GM21360 (cell line): ENCODE results near the gene FATE1.

ENCODE experiments used
- ATAC-seq: cut with Tn5 transposase; IDR thresholded peaks from one replicate; pipeline ENCODE4 v1.9.1; 2021; ENCODE audit warnings: mild to moderate bottlenecking, moderate library complexity; ENCODE audit not compliant: unreplicated experiment

FATE1 gene

DNA sequence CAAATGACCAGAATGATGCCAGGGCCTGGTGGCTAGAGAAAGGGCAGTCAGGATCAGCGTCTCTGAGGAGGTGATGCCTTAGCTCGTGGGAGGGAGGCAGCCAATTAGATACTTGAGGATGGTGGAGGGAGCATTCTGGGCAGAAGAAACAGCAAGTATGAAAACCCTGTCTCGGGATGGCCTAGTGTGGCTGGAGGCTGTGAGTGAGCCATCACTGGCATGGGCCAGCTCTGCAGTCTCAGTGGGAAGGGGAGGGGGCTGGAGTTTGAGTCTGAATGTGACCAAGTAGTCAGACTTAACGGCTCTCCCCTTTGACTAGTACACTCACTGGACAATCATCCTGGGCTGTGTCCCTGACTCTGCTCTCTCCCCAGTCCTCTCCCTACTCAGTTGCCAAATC lies 25.8 kb downstream of the FATE1 start:
- no peak for ATAC-seq

GRCh38 chrX:151742311-151742710 lies 26.5 kb downstream of the FATE1 start:
- ATAC-seq, result no peak

- ATAC-seq, result no peak
Observed at GRCh38 chrX:151743651-151744470, 28.0 kb downstream of the FATE1 start.

DNA sequence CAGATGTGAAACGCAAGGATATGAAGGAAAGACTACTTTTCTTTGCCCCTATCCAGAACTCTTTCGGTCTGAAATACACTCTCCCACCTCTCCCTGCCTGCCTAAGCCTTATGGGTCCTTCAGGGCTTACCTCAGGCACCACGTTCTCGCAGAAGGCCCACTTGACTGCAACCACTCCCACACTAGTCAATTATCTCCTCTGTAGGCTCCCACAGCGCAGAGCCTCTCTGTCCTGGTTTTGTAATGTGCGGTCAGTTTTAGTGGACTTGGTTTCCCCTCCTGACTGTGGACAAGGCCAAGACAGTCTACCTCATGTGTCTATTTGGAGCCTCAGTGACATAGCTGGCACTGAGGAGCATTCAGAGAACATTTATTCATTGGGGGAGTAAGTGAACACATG lies 29.8 kb downstream of the FATE1 start:
- no peak for ATAC-seq

DNA sequence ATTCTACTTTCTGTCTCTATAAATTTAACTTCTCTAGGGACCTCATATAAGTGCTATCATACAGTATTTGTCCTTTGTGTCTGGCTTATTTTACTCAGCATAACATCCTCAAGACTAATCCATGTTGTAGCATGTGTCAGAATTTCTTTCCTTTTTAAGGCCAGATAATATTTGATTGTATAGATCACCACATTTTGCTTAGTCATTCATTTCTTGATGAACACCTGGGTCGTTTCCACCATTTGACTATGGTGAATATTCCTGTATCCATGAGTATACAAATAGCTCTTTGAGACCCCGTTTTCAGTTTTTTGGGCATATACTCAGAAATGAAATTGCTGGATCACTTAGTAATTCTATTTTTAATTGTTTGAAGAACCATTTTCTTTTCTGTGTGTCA lies 30.7 kb downstream of the FATE1 start:
- ATAC-seq, result no peak

- no peak for ATAC-seq
Observed at GRCh38 chrX:151750511-151750910, 34.7 kb downstream of the FATE1 start.

GRCh38 chrX:151752847-151753246 lies 37.0 kb downstream of the FATE1 start:
- ATAC-seq, result no peak

DNA sequence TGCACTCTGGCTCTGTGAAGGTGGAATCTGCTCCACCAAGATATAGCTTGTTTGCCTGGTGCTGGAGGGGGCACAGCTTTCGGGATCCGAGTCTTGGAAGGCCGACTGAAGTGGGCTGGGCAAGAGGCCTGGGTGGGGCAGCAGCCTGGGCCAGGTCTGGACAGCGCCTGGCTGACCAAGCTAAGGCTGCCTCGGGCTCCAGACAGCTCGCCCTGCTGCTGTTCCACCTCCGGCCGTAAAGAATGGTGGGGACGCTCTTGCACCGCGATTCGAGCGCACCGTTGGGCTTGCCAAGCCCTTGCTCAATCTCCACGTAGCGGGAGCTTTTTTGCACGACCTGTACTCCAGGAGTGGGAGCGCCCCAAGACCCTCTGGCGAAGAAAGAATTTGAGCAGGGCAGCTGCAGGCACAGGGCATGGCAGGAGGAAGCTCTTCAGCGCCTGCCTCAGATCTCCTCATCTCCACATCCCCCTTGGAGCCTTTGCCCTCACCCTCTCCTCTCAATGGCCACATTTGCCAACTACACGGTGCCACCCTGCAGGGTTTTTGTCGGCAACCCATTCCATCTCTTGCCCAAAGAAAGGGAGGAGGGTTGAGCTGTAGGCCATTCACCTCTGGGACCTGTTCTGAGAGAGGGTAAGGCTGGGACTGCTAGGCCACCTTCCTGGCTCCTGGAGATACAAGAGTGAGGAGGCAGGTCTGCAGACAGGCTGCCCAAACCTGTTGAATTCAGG lies 37.6 kb downstream of the FATE1 start:
- ATAC-seq, result peak; percentile 85

- ATAC-seq, result no peak
Observed at GRCh38 chrX:151754047-151754429, 38.2 kb downstream of the FATE1 start.

DNA sequence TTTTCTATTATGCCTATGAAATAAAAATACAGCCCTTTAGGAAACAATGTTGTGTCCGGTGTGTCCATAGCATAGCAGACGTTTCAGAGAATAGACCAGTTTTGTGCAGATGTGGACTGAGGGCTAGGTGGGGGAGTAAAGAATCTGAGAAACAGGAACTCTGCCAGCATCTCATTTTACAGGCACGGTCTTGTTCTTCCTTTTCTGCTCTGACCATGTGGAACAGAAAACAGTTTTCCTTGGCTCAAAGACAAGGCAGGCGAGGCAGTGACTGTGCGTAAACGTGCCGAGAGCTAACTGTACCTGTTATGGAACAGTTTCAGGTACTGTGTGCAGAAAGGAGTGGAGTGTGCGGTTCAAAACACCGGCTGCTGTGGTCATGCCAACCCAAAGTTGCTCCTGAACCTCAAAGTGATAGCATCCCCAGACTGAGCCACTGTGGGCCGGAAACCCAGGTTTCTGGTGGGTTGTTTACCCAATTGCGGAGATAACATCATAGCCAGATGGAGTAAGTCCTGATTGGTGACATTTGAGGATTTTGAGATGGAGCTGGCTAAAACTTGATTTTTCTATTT lies 38.9 kb downstream of the FATE1 start:
- no peak for ATAC-seq

DNA sequence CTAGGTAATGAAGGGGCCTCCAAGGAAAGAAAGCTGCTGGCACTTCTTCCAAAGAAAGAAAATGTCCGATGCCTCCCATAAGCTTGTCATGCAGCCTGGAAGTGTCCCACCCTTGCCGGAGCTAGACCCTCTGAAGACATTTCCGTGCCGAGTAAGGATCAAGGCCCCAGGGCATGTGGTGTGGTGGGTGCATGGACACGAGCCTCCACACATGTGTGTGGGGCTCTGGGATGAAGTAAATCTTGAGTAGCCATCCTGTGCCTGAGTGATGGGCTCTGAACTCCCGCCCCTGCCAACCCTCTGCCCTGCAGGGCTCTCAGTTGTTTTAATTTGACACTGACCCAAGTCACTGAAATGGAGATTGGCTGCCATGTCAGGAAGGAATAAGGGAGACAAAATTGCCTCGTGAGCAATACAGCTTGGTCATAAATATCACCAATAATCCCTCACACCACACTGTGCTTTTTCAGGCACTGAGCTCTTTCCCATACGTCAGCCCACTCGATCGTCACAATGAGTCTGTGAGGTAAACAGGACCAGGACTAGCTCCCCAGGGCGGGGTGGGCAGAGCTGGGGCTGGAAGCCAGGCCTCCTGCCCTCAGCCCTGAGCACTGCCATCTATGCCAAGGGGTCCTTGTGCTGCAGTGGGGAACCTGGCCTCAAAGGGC lies 43.3 kb downstream of the FATE1 start:
- ATAC-seq, result no peak

GRCh38 chrX:151762802-151763201 lies 47.0 kb downstream of the FATE1 start:
- ATAC-seq, result no peak

GRCh38 chrX:151763711-151764110 lies 47.9 kb downstream of the FATE1 start:
- ATAC-seq, result no peak

- no peak for ATAC-seq
Observed at GRCh38 chrX:151765026-151765425, 49.2 kb downstream of the FATE1 start.

DNA sequence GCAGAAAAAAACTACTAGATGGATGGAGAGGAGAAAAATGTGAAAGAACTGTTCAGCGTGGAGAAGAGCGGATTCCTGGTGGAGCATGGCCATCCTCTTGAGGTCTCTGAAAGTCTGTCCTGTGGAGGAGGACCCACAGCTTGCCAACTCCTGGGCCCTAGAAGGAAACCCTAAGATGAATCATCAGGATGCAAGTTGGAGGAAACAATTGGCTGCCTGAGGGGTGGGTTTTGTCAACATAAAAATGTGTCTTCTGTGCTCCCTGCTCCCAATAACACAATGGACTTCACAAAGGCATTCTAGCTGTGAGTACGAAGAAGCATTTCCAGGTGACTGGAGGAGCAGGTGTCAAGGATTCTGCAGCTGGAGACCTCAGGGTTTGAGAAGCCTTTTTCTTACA lies 55.9 kb downstream of the FATE1 start:
- ATAC-seq, result no peak
